ENCODE data around the gene NRXN2.
"Not testable (repeated sequence)": the region's sequence is repeated elsewhere in the genome, so short reads cannot be mapped to it uniquely, and the experiment has no call there.

Gene NRXN2

DNA sequence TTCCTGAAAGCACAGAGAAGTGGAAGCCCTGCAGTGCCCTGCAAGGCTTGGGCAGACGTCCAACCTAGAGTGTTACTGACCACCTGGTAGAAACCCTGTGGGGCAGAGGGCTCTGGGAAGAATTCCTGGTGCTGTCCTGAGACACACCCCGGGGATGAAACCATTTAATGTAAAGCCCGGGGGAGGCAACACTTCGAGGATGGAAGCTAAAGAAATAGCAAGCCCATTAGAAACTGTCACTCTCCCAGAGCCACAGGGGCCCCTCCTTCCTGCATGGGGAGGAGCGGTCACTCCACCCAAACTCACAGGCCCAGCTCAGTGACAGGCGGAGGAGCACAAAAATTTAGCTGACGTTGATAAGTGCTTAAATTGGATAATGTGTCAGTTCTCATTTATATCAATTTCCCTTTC lies 57.6 kb downstream of the NRXN2 start:
- peak; percentile 78 for DNase-seq

DNA sequence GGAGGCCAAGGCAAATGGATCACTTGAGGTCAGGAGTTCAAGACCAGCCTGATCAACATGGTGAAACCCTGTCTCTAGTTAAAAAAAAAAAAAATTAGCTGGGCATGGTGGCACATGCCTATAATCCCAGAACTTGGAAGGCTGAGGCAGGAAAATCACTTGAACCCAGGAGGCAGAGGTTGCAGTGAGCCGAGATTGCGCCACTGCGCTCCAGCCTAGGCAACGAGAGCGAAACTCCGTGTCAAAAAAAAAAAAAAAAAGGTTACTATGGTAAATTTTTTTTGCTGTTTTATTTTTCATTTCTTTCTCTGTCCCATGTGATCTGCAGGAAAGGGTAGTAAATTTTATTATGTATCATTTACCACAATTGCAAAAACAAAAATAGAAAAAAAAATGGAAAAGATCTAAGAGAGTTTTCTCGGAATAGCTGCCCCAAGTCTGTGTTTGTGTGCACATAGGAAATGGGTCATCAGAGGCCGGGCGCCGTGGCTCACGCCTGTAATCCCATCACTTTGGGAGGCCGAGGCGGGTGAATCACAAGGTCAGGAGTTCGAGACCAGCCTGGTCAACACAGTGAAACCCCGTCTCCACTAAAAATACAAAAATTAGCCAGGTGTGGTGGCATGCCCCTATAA lies 58.6 kb downstream of the NRXN2 start:
- not testable (repeated sequence) for DNase-seq

DNA sequence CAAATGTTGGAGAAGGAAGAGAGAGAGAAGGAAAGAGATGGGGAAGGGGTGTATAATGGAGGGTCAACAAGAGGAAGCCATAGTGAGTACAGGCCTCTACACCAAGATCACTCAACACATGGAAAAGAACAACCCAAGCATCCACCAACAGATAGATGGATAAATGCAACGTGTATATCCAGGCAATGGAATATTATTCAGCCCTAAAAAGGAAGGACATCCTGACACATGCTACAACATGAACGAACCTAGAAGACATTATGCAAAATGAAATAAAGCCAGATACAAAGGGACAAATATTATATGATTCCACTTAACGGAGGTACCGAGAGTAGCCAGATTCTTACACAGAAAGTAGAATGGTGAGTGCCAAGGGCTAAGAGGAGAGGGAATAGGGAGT lies 59.3 kb downstream of the NRXN2 start:
- DNase-seq, result no peak

DNA sequence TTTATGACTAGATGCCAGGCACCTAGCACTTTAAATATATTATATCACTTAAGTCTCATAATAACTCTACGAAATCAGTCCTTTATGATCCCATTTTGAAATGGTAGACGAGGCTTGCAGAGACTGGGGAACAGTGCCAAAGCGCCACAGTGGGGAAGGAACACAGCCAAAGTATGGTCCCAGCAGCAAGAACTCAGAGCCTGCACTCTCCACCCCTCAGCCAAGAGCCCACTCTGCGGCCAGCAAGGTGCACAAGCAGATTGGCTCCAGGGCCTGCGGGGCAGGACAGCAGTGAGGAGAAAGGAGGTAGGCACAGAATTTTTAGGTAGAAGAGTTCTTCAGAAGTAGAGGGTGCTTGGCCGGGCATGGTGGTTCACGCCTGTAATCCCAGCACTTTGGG lies 61.4 kb downstream of the NRXN2 start:
- DNase-seq, result no peak

DNA sequence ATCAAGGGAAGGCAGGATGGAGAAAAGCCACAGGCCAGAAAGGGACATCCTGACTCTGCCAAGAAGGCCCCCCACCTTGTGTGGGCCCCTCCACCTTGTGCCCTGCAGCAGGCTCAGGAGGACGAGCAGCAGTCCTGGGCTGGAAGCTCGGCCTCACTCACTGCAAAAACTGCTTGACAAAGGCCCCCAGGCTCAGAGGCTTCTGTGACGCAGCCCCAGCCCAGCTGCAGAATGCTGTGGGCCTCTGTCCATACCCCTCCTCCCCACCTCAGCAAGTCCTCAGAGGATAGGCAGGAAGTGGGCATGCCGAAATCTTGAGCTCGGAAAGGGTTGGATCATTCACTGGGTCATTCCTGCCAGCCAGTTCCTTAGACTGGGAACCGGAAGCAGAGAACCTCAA lies 61.9 kb downstream of the NRXN2 start:
- DNase-seq, result no peak

DNA sequence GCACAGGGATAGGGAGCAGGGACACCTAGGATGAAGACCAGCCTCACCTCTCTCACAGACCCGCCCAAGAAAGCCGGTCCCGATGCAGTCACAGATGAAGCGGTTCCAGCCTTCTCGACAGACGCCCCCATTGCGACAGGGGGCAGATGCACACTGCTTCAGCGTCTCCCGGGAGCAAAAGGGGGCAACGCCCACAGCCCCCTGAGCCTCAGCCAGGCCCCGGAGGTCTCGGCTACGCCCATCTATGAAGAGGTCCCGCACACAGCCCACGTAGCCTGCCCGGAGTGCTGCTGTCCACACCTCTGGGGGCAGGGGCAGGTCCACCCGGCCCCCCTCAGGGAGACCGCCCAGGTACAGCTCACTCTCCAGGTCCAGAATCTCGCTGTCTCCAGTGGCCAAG lies 62.3 kb downstream of the NRXN2 start:
- DNase-seq, result no peak

DNA sequence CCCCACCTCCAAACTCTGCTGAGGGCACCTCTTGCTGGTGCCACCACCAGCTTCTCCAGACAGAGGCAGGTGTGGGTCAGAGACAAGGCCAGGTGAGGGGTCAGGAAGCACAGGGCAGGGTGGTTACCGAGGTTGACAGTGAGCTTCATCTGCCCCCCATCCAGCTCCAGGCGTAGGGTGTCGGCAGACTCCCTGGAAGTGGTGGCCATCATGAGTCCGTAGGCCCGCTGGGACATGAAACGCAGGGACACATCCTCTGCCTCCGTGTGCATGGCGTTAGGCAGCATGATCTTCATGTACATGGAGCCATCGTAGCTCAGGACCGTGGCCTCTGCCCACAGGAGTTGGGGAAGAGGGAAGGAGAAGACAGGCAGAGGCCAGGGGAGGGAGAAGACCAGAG lies 62.8 kb downstream of the NRXN2 start:
- DNase-seq, result no peak

DNA sequence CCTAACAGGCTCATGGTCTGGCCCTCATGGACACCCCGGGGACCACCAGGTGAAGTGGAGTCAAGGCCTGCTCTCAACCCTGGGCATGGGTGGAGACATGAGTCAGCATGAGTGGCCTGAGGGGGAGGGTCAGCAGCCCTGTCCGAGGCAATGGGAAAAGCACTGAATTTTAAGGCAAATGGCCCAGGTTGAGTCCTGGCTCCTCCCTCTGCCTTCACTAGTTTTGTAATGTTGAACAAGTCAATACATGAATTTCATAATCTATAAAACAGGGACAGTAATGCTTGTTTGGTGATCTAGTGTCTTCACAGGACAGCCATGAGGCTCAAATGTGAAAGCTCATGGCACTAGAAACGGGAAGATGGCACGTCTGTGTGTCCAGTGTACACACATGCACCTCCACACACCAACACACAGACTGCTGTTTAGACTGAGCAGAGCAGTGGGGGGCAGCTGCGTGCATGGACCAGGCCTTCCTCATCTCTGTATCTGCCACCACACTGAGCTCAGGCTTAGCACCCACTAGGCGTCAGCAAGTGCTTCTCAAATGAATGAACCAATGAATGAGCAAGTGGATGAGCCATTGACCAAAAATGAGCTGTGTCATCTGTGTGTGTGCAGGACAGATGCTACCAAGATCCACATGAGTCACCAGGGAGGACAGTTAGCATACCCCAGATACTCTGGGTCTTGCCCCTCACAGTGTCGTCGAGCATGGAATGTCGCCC lies 63.4 kb downstream of the NRXN2 start:
- no peak for DNase-seq

DNA sequence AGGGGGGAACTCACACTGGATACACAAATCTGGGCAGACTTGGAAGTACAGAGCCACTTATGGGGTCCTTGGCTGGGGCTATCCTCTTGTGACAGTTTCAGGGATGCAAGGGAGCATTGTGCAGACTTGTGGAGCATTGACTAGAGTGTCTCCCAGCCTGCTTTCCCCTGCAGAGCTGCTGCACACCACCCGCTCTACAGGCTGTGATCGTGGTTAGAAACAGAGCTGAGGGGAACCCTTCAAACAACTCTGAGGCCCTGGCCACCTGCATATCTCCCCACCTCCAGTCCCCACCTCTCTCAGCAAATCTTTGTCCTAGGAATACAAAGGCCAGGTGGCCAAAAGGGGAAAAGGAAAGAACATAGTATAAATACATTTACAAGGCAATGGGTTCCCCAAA lies 64.7 kb downstream of the NRXN2 start:
- no peak for DNase-seq

DNA sequence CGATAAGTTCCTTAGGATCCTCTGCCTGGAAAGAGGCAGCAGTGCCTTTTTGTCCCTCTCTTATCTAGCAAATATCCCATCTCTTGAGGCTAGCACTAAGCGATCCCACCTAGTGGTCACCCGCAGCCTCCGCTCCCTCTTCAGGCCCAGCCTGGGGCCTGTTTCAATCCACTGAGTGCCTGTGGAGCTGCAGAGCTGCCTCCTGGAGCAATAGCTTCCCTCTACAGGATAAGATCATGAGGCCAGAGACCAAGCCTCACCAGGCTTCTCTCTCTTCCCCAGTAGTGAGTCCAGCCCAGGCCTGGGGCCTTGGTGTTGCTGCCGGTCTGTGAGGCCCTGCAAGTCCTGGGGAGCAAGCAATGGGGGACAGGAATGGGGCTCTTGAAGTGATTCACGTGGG lies 66.1 kb downstream of the NRXN2 start:
- DNase-seq, result no peak

DNA sequence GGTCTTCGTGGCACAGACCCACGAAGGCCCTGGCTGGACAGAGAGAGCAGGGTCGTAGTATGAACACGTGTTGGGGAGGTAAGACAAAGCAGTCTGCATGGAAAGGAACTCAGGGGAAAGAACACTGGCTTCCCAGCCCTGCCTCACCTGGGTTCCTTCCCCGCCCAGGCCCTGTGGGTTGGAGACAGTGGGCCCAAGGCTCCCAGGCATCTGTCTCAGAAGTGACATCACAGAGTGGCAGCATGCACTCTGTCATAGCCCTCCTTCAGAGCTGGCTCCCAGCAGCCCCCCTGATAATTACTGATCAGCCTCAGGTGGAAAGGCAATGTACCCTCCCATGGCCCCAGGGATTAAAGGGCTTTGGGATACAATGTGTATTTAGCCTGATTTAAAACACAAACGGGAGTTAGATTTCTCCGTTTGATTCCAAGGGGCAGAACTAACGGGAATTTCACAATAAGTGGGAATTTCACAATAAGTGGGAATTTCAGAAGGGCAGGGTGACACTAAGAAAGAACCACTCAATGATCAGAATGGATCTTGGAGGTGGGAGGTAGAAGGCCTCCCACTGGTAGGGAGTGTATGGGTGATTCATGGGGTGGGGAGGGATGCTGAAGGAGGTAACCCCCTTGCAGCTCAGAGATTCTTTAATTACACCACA lies 66.9 kb downstream of the NRXN2 start:
- DNase-seq, result peak; percentile 24

DNA sequence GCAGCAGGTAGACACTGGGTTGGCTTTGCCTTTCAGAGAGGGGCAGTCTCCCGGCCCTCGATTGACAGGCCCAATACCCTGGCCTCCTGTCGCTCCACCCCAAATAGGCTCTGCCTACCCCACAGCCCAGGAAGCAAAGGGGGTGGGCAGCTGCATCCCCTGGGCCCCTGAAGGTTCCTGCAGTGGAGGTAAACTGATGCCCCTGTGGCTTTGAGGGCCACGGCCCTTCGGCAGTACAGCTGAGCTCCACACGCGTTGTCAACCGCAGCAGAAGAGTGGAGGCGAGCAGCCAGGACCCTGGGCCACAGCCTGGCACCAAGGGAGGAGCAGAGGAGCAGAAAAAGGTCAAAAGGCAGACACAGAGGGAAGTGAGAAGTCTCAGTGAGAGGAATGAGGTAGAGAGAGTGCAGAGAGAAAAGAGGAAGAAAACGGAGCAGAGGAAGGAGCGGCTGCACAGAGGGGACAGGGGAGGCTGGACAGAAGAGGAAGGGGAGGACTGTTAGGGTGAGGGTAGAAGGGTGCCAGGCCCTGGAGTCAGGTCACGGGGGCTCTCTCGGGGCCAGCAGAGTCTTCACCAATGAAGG lies 67.9 kb downstream of the NRXN2 start:
- no peak for DNase-seq

DNA sequence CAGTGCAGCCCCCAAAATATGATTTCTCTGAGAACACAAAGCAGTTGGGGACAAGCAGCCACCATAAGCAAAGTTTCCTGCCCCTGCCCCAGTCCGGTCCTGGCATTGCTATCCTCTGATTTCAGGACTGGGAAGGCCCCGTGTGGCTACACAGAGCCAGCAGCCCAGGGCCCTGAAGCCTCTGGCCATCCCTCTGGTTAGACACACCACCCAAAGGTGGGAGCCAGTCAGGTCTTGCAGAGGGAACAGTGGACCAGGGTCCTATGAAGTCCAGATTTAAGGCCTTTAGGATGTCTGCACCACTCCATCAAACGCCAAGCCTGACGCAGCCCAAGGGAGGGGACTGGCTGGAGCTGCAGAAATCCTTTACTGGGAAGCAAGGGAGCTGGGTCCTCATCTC lies 68.6 kb downstream of the NRXN2 start:
- DNase-seq, result no peak

DNA sequence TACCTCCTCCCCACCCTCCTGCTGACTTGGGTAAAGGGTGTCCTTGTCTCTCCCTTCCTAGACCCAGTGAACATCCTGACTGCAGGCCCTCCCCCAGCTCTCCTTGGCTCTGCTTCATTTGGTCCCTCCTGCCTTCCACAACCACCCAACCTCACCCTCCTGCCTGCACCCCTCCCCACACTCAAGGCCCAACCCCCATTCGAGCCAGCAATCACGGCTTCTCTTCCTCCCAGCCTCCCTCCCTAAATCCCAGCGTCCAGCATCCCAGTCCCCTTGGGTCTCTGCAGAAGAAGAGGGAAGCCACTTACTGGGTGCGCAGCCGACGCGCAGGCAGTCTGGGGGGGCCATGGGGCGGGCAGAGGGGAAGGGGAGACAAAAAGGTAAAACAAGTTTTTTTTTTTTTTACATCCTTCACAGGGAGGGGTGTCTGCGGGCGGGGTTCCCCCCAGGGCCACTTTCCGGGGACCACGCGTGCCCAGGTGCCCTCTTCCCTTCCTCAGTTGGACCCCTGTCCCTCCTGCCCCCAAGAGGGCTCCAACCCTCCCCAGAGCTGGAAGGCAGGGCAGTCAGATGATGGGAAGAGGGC lies 69.5 kb downstream of the NRXN2 start:
- DNase-seq, result no peak

DNA sequence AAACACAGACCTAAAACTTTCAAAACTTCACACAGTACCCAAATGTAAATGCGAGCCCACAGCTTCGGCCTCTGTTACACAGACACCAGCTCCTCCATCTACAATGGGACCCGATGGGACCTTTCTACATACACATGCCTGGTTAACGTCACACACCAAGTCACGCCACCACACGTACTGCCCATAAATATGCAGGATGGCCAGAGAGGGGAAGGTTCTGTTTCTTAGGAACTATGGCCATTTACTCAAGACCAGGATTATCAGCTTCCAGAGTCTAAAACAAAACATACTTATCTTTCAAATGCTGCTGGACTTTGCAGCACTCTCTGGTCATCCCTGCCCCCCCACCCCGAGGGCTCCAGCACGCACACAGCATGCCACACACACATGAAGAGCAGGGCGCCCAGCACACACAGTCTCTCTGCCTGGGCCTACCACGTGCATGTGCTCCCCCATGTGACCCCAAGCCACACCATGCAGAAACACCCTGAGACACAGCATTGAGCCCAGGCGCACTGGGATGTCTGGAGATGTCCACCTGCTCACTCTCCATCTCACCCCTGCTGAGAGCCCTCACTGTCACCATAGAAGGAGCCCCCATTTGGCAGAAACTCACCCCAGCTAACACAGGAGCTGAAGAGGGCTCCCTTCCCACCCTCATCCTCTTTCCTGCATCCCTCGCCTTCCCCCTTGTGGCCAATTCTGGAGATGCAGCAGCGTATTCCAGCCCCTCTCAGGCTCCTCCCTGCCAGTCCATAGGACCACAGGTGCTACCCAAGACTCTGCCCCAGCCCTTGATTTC lies 70.2 kb downstream of the NRXN2 start:
- peak; percentile 77 for DNase-seq

DNA sequence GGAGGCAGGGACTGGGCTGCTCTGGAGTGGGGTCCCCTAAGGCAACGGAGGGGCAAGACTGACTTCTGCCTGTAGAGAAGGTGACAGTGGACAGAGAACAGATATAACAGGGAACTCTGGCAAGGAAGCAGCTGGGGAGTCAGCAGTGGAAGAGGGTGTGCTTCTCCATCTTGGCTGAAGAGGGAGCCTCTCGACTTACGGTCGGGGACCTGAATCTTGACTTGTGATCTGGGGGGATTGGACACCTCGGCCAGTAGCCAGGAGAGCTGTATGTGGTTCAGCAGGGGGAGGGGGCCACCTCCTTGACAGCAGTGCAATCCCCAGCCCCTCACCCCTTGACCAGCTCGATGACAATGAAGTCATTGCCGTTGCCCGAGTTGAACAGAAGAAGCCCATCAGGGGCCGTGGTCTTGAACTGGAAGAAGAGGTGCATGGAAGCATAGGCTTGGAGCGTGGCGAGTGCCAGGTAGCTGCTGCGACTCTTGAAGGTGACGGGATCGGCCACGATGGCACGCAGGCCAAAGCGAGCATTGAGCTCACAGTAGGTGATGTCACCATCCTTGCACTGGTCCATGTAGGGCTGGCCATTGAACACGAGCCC lies 72.0 kb downstream of the NRXN2 start:
- DNase-seq, result peak; percentile 40

DNA sequence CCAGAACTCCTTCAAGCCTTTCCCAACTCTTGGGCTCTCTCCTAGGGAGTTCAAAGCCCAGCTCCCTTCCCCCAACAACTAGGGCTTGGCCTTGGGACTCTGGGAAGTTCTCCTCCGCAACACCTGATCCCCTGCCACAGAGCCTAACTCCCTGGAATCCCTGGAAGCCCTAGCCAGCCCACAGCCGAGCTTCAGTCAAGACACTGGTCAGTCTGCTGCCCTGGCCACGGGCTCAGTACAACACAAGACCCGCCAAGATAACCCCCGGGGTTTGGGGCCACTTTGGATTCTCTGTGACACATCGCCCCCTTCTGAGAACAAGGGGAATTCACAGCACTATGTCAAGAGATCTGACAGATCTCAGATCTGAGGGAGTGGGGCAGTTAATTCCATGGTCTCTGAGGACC lies 73.7 kb downstream of the NRXN2 start:
- DNase-seq, result peak; percentile 48

DNA sequence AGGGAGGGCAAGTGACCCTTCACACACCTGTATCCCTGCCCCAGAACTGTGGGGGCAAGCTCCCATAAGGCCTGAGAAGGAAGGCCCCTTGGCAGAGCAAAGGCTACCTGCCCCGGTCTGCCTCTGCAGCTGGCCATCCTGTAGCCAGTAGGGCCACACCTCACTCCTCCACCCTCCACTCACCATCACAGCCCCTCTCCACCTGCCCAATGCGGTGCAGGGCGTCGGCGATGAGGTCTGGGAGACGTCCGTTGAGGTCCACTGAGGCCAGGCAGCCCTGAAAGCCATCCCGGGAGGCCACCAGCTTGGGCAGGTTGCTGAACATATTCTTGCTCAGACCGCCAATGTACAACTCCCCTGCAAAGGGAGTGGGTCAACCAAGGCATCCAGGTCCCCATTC lies 74.4 kb downstream of the NRXN2 start:
- DNase-seq, result no peak

DNA sequence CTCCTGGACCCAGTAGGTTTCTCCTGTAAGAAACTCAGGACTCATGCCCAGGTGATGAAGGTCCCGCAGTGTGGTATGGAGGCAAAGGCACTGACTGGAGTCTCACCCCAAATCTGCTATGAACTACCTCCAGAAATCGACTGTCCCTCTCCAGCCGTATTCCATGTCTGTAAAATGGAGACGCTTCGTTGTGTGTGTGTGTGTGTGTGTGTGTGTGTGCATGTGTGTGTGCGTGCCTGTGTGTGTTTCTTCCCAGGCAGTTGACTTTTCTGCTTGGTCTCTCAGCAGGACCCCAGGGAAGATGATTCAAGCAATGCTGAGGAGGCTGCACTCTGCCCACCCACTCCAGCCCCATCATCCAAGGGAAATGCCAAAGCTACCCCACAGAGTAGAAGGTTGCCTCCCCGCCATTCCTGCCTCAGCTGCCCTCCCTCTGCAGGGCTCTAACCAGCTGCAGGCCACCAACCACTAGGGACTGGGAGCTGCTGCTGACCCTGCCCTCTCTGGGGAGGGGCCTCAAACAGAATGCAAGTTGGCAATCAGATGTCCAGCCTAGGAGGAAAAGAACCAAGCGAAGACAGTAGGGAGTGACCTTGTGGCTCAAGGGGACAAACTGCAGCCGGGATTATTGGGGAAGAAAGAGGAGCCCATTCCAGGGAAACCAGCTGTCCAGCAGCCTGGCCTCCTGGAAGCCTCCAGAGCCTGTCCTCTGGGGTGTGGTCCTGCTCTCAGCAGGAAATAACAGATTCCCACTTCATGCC lies 75.8 kb downstream of the NRXN2 start:
- no peak for DNase-seq

DNA sequence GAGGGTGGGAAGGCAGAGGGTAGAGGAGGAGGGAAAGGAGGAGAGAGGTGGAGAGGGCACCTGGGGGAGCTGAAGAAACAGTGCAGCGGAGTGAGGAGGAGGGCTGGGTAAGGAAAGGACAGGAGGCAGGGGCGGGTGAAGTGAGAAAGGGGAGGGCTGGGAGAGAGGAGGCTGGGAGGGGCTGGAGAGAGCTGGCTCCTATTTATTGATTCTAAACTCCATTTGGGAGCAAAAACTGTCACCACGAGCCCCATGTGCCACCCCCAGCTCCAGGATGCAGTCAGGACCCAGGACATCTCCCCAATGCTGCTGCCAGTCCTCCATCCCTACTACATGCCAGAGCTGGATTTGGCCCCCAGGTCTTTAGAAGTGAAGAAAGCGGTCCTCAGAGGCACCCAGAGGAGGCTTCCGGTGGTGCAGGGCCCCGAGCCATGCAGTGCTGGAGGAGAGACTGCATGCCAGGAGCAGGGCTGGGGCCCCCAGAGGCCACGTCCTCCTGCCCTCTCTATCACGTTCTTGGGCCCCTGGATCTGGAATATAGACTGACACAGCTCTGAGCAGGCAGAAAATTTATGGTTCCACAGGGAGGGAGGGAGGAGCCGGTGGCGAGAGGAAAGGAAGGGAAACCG lies 78.2 kb downstream of the NRXN2 start:
- DNase-seq, result peak; percentile 31
